AG04450 (cell line): ENCODE measurements around the gene XCR1. TPM values are rescaled to one million over a fixed set of nuclear protein-coding genes. Genes with fewer than 3 reads are reported as not detected.

ENCODE experiments used
- CTCF ChIA-PET: fragments of 300-600, 350-600 bp; formaldehyde crosslinking; extraction: SDS; loops from one replicate; lab custom pipeline; 2022; ENCODE audit warnings: antibody characterized with exemption, inconsistent platforms; lab: Charles Lee
- POLR2A ChIA-PET: fragments of 350-600 bp; formaldehyde crosslinking; extraction: SDS; loops from one replicate; lab custom pipeline; 2021; ENCODE audit warnings: antibody characterized with exemption, inconsistent platforms; lab: Yijun Ruan, JAX
- DNase-seq: peaks from one replicate; pipeline ENCODE4 v3.0.0-alpha.2; 2011; ENCODE audit warnings: low read depth, low spot score
- H3K27ac ChIP-seq: one replicate; pipeline ENCODE4 v1.5.1; 2012; ENCODE audit warnings: low read depth, low read length, control low read depth
- H3K27me3 ChIP-seq: one replicate; pipeline ENCODE4 v1.6.0; 2012; ENCODE audit warnings: low read length; ENCODE audit not compliant: control insufficient read depth, insufficient read depth
- H3K4me3 ChIP-seq: 2 replicates; pipeline ENCODE4 v1.5.1; 2011; ENCODE audit warnings: mild to moderate bottlenecking, low read depth, low read length, control low read depth
- H3K9me3 ChIP-seq: 2 replicates; pipeline ENCODE4 v1.5.1; 2012; ENCODE audit warnings: low read length; ENCODE audit not compliant: control insufficient read depth, insufficient read depth
- polyA plus RNA-seq: library from polyadenylated mRNA; depleted of rRNA; stranded (reverse); fragments of >200 nt; gene quantifications from 2 replicates; pipeline ENCODE4 v1.2.3, GENCODE V29; 2011
- TF ChIP-seq, protein P1 (sequence below): IDR thresholded peaks from 2 replicates; pipeline ENCODE4 v1.5.1; 2011; ENCODE audit warnings: low read depth, low read length, control low read depth, inconsistent platforms

The XCR1 gene
- polyA plus RNA-seq, 1 experiment, result not detected

DNA sequence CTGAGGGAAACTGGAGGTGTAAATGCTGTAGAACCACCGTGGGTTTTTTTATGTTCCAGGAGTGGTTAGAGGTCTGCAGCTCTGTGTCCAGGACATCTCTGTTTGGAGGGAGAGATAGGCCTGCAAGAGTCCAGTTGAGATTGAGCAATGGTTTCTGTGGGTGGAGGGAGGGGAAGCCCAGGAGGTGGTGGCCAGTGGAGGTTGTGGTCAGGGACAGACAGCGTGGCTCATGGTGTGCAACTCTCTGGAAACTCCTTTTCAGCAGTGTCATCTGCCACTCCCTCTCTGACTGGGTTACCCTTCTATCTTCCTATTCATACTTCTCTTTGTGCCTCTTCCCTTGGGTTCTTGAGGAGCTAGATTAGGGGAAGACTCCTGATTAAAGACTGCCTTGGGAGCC, 9.6 kb downstream of the XCR1 start:
- H3K27ac ChIP-seq, result no peak overlapping the region
- DNase-seq, result no peak
- TF ChIP-seq, protein P1, sequence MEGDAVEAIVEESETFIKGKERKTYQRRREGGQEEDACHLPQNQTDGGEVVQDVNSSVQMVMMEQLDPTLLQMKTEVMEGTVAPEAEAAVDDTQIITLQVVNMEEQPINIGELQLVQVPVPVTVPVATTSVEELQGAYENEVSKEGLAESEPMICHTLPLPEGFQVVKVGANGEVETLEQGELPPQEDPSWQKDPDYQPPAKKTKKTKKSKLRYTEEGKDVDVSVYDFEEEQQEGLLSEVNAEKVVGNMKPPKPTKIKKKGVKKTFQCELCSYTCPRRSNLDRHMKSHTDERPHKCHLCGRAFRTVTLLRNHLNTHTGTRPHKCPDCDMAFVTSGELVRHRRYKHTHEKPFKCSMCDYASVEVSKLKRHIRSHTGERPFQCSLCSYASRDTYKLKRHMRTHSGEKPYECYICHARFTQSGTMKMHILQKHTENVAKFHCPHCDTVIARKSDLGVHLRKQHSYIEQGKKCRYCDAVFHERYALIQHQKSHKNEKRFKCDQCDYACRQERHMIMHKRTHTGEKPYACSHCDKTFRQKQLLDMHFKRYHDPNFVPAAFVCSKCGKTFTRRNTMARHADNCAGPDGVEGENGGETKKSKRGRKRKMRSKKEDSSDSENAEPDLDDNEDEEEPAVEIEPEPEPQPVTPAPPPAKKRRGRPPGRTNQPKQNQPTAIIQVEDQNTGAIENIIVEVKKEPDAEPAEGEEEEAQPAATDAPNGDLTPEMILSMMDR, result no peak
- no peak overlapping the region for H3K4me3 ChIP-seq
- ChIA-PET CTCF (interaction anchor here (0.9 kb wide), 1 partner anchor 79 kb away, joined by 3 read pairs; no protein-coding TSS in a partner anchor), POLR2A (no interaction called here)
- peaks cover 30% of the 10 kb centered on the region for H3K27me3 ChIP-seq
- H3K9me3 ChIP-seq, result peaks cover 5% of the 10 kb centered on the region; the same call in 1 of the 2 replicates

DNA sequence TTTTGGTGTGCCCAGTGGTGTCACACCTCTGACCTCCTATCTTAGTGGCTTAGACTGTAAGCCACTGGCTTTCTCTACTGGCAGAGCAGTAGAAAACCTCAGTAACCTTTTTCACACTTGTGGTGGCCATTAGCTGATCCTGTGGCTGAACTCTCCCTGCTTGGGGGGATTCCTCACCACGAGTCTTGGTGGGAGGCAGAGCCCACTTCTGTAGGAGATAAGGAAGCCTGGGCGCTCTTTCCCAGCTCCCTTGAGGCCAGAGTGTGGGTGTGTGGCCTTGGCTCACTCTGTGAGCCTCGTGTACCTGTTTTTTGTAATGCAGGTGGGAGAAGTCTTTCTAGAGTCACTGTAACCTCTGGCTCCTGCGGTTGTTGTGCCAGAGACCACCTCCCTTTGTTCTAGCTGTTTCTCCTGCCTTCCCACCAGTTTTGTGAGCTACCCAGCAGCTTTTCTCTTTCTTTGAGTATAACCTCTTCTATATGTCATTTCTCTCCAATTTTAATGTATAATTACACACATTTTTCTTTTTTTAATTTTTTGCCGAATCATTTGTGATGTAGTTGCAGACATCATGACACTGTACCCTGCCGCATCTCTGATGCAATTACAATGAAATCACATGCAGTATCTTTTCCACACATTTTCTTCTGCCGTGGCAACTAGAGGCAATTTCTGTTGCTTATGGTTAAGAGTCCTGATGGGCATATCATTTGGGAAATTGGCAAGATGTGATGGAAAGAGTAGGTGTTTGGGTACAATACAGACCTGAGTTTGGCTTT, 13.8 kb downstream of the XCR1 start:
- no peak overlapping the region for H3K4me3 ChIP-seq
- no peaks in the 10 kb centered on the region for H3K9me3 ChIP-seq
- TF ChIP-seq, protein P1, result no peak
- H3K27me3 ChIP-seq, result peaks cover 21% of the 10 kb centered on the region
- DNase-seq, result no peak
- POLR2A ChIA-PET, result no interaction called here
- CTCF ChIA-PET, result no interaction called here
- H3K27ac ChIP-seq, result no peak overlapping the region

DNA sequence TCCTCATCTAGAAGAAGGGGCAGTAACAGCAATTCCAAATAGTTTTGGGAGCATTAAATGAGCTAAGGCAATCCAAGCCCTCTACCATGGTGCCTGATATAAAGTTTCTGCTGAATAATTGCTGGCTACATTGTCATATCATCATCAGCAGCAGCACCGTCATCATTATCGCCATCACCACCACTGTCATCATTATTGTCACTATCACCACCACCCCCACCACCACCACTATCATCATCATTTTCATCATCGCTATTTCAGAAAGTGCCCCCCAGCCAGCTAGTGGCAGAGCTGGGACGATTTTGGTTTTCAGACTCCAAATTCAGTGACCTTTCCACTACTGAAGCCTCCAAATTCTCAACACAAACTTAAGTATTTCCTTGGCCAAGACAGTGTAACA, 15.0 kb downstream of the XCR1 start:
- DNase-seq, result no peak
- ChIA-PET CTCF (no interaction called here), POLR2A (no interaction called here)
- TF ChIP-seq, protein P1, result no peak
- Histone ChIP-seq H3K4me3 (no peak overlapping the region), H3K27me3 (peaks cover 17% of the 10 kb centered on the region), H3K9me3 (no peaks in the 10 kb centered on the region), H3K27ac (no peak overlapping the region)

DNA sequence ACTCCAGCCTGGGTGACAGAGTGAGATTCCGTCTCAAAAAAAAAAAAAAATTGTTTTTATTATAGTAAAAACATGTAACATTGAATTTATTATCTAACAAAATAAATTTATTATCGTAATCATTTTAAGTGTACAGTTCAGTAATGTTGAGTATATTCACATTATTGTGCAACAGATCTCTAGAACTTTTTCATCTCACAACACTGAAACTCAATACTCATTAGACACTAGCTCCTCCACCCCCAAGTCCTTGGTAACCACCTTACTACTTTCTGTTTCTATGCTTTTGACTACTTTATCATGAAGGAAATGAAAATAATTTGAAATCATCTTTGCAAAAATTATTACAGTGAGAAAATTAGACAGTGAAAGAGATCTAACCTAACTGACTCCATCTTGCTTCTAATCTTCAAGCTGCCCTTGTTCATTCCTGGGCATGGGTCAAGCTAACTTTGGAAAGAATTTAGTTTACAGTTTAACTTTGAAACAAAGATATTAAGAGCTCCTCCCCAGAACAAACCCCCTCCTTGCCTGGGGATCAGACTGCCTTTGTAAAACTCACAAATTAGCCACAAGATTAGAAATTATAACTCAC, 16.7 kb downstream of the XCR1 start:
- CTCF ChIA-PET, result interaction anchor here (1.2 to 3.9 kb wide), 2 partner anchors 68 to 71 kb away, joined by 3 to 18 read pairs; no protein-coding TSS in a partner anchor

More for the DNA sequence above, 16.7 kb downstream of the XCR1 start:
- DNase-seq, result no peak
- Histone ChIP-seq H3K9me3 (no peaks in the 10 kb centered on the region), H3K27me3 (peaks cover 12% of the 10 kb centered on the region), H3K27ac (no peak overlapping the region), H3K4me3 (no peak overlapping the region)
- POLR2A ChIA-PET, result no interaction called here
- TF ChIP-seq, protein P1, result no peak
